Mesenchymal stem cell (in vitro differentiated cells and primary cell): ENCODE results near the gene UCHL1. TPM values are rescaled to one million over a fixed set of nuclear protein-coding genes. Genes with fewer than 3 reads are reported as not detected.

Experiments used
- DNase-seq: peaks from one replicate; pipeline ENCODE4 v3.0.0-alpha.2; 2013
- H2AFZ ChIP-seq: one replicate; pipeline ENCODE4 v1.6.1; 2013; ENCODE audit warnings: low read depth, mild to moderate bottlenecking, control low read depth, inconsistent platforms, low read length, moderate library complexity
- H2AK5ac ChIP-seq: 2 replicates; pipeline ENCODE4 v1.6.1; 2013; ENCODE audit warnings: low read length, moderate library complexity, mild to moderate bottlenecking, inconsistent platforms; ENCODE audit not compliant: severe bottlenecking
- H2BK120ac ChIP-seq: one replicate; pipeline ENCODE4 v1.6.1; 2013; ENCODE audit warnings: low read depth, mild to moderate bottlenecking, inconsistent platforms, low read length, moderate library complexity
- H2BK12ac ChIP-seq, 2 experiments: one replicate each; pipeline ENCODE4 v1.6.1; 2013; ENCODE audit warnings: inconsistent platforms in 2 of 2, low read length in 2 of 2, mild to moderate bottlenecking in 2 of 2, moderate library complexity in 2 of 2, control low read depth in 1 of 2
- H2BK15ac ChIP-seq: one replicate; pipeline ENCODE4 v1.6.1; 2013; ENCODE audit warnings: mild to moderate bottlenecking, low read depth, inconsistent platforms; ENCODE audit not compliant: poor library complexity, severe bottlenecking
- H2BK5ac ChIP-seq: 2 replicates; pipeline ENCODE4 v1.6.1; 2013; ENCODE audit warnings: low read depth, mild to moderate bottlenecking, low read length, control low read depth, inconsistent platforms; ENCODE audit not compliant: poor library complexity, severe bottlenecking
- H3K14ac ChIP-seq, 2 experiments: one replicate each; pipeline ENCODE4 v1.6.1; 2013; ENCODE audit warnings: inconsistent platforms in 2 of 2, low read length in 2 of 2, control low read depth in 1 of 2, mild to moderate bottlenecking in 1 of 2, moderate library complexity in 1 of 2
- H3K18ac ChIP-seq, 2 experiments: one replicate each; pipeline ENCODE4 v1.6.1; 2013; ENCODE audit warnings: inconsistent platforms in 2 of 2, low read length in 2 of 2, control low read depth in 1 of 2, low read depth in 1 of 2, mild to moderate bottlenecking in 1 of 2
- H3K23ac ChIP-seq, 2 experiments: one replicate each; pipeline ENCODE4 v1.6.1; 2013; ENCODE audit warnings: inconsistent platforms in 2 of 2, low read length in 2 of 2, mild to moderate bottlenecking in 2 of 2, moderate library complexity in 2 of 2, control low read depth in 1 of 2
- H3K27ac ChIP-seq: 2 replicates; pipeline ENCODE4 v1.5.1; 2013; ENCODE audit warnings: mild to moderate bottlenecking, moderate library complexity, low read length, control low read depth, inconsistent platforms; ENCODE audit not compliant: poor library complexity, severe bottlenecking
- H3K27me3 ChIP-seq, 2 experiments: 2 replicates each; pipeline versions ENCODE4 v1.6.1 to v1.7.0; 2013; ENCODE audit warnings: low read length in 2 of 2, mild to moderate bottlenecking in 2 of 2, moderate library complexity in 2 of 2, control low read depth in 1 of 2, inconsistent platforms in 1 of 2; ENCODE audit not compliant: control insufficient read depth in 1 of 2, insufficient read depth in 1 of 2
- H3K36me3 ChIP-seq, 2 experiments: 2 replicates each; pipeline versions ENCODE4 v1.6.1 to v1.7.0; 2013; ENCODE audit warnings: low read length in 2 of 2, control low read depth in 1 of 2, inconsistent platforms in 1 of 2, low read depth in 1 of 2, mild to moderate bottlenecking in 1 of 2; ENCODE audit not compliant: insufficient read depth in 2 of 2, control insufficient read depth in 1 of 2
- H3K4ac ChIP-seq, 2 experiments: one replicate each; pipeline ENCODE4 v1.6.1; 2013; ENCODE audit warnings: inconsistent platforms in 2 of 2, low read length in 2 of 2, mild to moderate bottlenecking in 2 of 2, moderate library complexity in 2 of 2, control low read depth in 1 of 2, low read depth in 1 of 2
- H3K4me1 ChIP-seq: 2 replicates; pipeline ENCODE4 v1.6.1; 2013; ENCODE audit warnings: low read depth, low read length, control low read depth; ENCODE audit not compliant: control insufficient read depth, insufficient read depth
- H3K4me2 ChIP-seq: 2 replicates; pipeline ENCODE4 v1.6.1; 2013; ENCODE audit warnings: low read length, mild to moderate bottlenecking, inconsistent platforms; ENCODE audit not compliant: poor library complexity, severe bottlenecking
- H3K4me3 ChIP-seq, 2 experiments: 2 replicates each; pipeline versions ENCODE4 v1.5.1 to v1.7.0; 2013; ENCODE audit warnings: low read length in 2 of 2, mild to moderate bottlenecking in 2 of 2, control low read depth in 1 of 2, low read depth in 1 of 2; ENCODE audit not compliant: insufficient read depth in 1 of 2
- H3K79me1 ChIP-seq: replicated peaks from 2 replicates; pipeline ENCODE4 v1.6.1; 2013; ENCODE audit warnings: mild to moderate bottlenecking, control low read depth, low read length, inconsistent platforms; ENCODE audit not compliant: poor library complexity, severe bottlenecking
- H3K9ac ChIP-seq: 2 replicates; pipeline ENCODE4 v1.7.0; 2013; ENCODE audit warnings: mild to moderate bottlenecking, low read length, moderate library complexity
- H3K9me3 ChIP-seq: 2 replicates; pipeline ENCODE4 v1.7.0; 2013; ENCODE audit warnings: mild to moderate bottlenecking, low read length; ENCODE audit not compliant: control insufficient read depth
- H4K8ac ChIP-seq: one replicate; pipeline ENCODE4 v1.6.1; 2013; ENCODE audit warnings: inconsistent platforms, mild to moderate bottlenecking, low read length, moderate library complexity
- H4K91ac ChIP-seq: one replicate; pipeline ENCODE4 v1.6.1; 2013; ENCODE audit warnings: mild to moderate bottlenecking, low read length, inconsistent platforms
- WGBS: methylation state at CpG from one replicate; pipeline ENCODE4 v1.1.7; 2013; ENCODE audit warnings: mixed read lengths; 5-methylcytosine and 5-hydroxymethylcytosine counted together
- small RNA-seq: library from polyadenylated mRNA; stranded (forward); fragments of <200 nt; extraction: miRNeasy Mini kit (QIAGEN cat#:217004); gene quantifications from one replicate; pipeline ENCODE3, GENCODE V24; 2013; ENCODE audit warnings: low read depth

UCHL1 gene

DNA sequence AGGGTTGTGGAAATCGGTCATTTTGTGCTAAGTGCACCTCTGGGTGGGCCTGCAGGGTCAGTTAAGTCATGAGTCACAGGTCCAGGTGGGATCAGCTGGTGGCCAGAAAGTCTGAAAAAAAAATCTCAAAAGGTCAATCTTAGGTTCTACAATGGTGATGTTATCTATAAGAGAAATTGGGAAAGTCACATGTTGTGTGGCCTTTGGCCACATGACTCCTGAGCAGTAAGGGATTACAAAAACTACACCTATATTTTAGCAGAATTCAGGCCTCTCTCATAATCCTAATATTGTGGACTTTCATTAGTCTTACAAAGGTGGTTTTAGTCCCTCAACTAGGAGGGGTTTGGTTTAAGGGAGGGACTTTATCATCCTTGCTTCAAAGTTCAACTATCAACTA, 59.1 kb downstream of the UCHL1 start:
- WGBS = 95% methylated on average over 1 of the region's 1 CpG
- Histone ChIP-seq H4K91ac (no peak overlapping the region), H4K8ac (no peak overlapping the region), H2AK5ac (no peak overlapping the region), H2BK120ac (no peak overlapping the region), H3K14ac (no peak overlapping the region), H3K9ac (no peak overlapping the region), H2BK12ac (no peak overlapping the region), H3K27me3 (peaks cover 0 to 8% of the 10 kb centered on the region in 2 experiments), H3K4me3 (no peak overlapping the region), H2BK15ac (no peak overlapping the region), H3K79me1 (no peaks in the 10 kb centered on the region), H3K9me3 (no peaks in the 10 kb centered on the region), H3K4ac (no peak overlapping the region), H2BK5ac (no peak overlapping the region), H3K27ac (no peak overlapping the region), H3K18ac (no peak overlapping the region), H3K36me3 (no peaks in the 10 kb centered on the region), H2AFZ (no peak overlapping the region), H3K4me1 (no peaks in the 10 kb centered on the region), H3K4me2 (no peak overlapping the region), H3K23ac (no peak overlapping the region)
- DNase-seq = no peak

Small RNAs within 50 kb of the gene (small RNA-seq; reads per million reads assigned to genes)
- gene RF00019 = not detected
